GM19238 (cell line): ENCODE results near the gene STRN4.
"Not testable (repeated sequence)": the region's sequence is repeated elsewhere in the genome, so short reads cannot be mapped to it uniquely, and the experiment has no call there.

Experiments
- DNase-seq: peaks from one replicate; pipeline ENCODE4 v3.0.0; 2011; ENCODE audit warnings: low spot score; ENCODE audit not compliant: insufficient read length

Gene STRN4

GRCh38 chr19:46775642-46776258 lies 29.5 kb upstream of the STRN4 start:
- DNase-seq = no peak

GRCh38 chr19:46773018-46773399 lies 26.8 kb upstream of the STRN4 start:
- DNase-seq = no peak

- DNase-seq = no peak
These were observed 26.1 kb upstream of the STRN4 start for GRCh38 chr19:46772170-46773017.

GRCh38 chr19:46768746-46769145 lies 22.5 kb upstream of the STRN4 start:
- not testable (repeated sequence) for DNase-seq

- no peak for DNase-seq
These were observed 20.5 kb upstream of the STRN4 start for GRCh38 chr19:46766569-46767317.

GRCh38 chr19:46764817-46765291 lies 18.6 kb upstream of the STRN4 start:
- DNase-seq = no peak

GRCh38 chr19:46762245-46762890 lies 16.1 kb upstream of the STRN4 start:
- DNase-seq = no peak

GRCh38 chr19:46761418-46761831 lies 15.2 kb upstream of the STRN4 start:
- no peak for DNase-seq

GRCh38 chr19:46760897-46761296 lies 14.6 kb upstream of the STRN4 start:
- not testable (repeated sequence) for DNase-seq

- DNase-seq = no peak
These were observed 14.1 kb upstream of the STRN4 start for GRCh38 chr19:46760363-46760762.

- no peak for DNase-seq
These were observed 13.6 kb upstream of the STRN4 start for GRCh38 chr19:46759817-46760333.

- no peak for DNase-seq
These were observed 13.0 kb upstream of the STRN4 start for GRCh38 chr19:46759206-46759605.

- DNase-seq = no peak
These were observed 10.3 kb upstream of the STRN4 start for GRCh38 chr19:46756544-46756888.

- DNase-seq = no peak
These were observed 9.7 kb upstream of the STRN4 start for GRCh38 chr19:46755853-46756543.

- no peak for DNase-seq
These were observed 9.0 kb upstream of the STRN4 start for GRCh38 chr19:46755077-46755852.

GRCh38 chr19:46753420-46754155 lies 7.3 kb upstream of the STRN4 start:
- peak; percentile 64 for DNase-seq

- DNase-seq = no peak
These were observed 2.3 kb upstream of the STRN4 start for GRCh38 chr19:46748325-46749109.

GRCh38 chr19:46745521-46746280 lies 549 bp downstream of the STRN4 start, which contains the start of gene FKRP:
FKRP (plus strand) TSS chr19:46746057; CDS start chr19:46755451, 9,394 bp downstream.
- no peak for DNase-seq
